Measurements from ENCODE around the gene FBXO34. TPM values are rescaled to one million over a fixed set of nuclear protein-coding genes. Genes with fewer than 3 reads are reported as not detected.

The FBXO34 gene
- total RNA-seq, 4 donors from 2014 or later = 28.8 to 44.4 (median 33.8) TPM

- 79% methylated on average over 3 of the region's 3 CpGs for WGBS
- H3K9me3 ChIP-seq = no peaks in the 10 kb centered on the region
- H3K27me3 ChIP-seq = no peaks in the 10 kb centered on the region
- DNase-seq (ENCODE audit: low spot score in 2 of 2) = no peak
- H3K36me3 ChIP-seq = no peaks in the 10 kb centered on the region
- TF ChIP-seq, protein P1, sequence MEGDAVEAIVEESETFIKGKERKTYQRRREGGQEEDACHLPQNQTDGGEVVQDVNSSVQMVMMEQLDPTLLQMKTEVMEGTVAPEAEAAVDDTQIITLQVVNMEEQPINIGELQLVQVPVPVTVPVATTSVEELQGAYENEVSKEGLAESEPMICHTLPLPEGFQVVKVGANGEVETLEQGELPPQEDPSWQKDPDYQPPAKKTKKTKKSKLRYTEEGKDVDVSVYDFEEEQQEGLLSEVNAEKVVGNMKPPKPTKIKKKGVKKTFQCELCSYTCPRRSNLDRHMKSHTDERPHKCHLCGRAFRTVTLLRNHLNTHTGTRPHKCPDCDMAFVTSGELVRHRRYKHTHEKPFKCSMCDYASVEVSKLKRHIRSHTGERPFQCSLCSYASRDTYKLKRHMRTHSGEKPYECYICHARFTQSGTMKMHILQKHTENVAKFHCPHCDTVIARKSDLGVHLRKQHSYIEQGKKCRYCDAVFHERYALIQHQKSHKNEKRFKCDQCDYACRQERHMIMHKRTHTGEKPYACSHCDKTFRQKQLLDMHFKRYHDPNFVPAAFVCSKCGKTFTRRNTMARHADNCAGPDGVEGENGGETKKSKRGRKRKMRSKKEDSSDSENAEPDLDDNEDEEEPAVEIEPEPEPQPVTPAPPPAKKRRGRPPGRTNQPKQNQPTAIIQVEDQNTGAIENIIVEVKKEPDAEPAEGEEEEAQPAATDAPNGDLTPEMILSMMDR (IDR thresholded peaks at IDR 0.05) = no peak
- TF ChIP-seq POLR2AphosphoS5 (IDR thresholded peaks at IDR 0.05) (no peak), EP300 (IDR thresholded peaks at IDR 0.05) (no peak), POLR2A (IDR thresholded peaks at IDR 0.05) (no peak)
- peaks cover 6% of the 10 kb centered on the region for H3K4me1 ChIP-seq
- H3K27ac ChIP-seq = no peak overlapping the region
- H3K4me3 ChIP-seq = no peak overlapping the region
Observed at GRCh38 chr14:55243386-55243785, 27.8 kb upstream of the FBXO34 start.

GRCh38 chr14:55243813-55244212 is 27.4 kb upstream of the FBXO34 start:
- no peaks in the 10 kb centered on the region for H3K27me3 ChIP-seq
- H3K36me3 ChIP-seq = no peaks in the 10 kb centered on the region
- no peak overlapping the region for H3K27ac ChIP-seq
- no peak for DNase-seq (ENCODE audit: low spot score in 2 of 2)
- WGBS = 87% methylated on average over 5 of the region's 5 CpGs
- H3K9me3 ChIP-seq = no peaks in the 10 kb centered on the region
- TF ChIP-seq, protein P1 (IDR thresholded peaks at IDR 0.05) = no peak
- TF ChIP-seq POLR2AphosphoS5 (IDR thresholded peaks at IDR 0.05) = no peak
- TF ChIP-seq POLR2A (IDR thresholded peaks at IDR 0.05) = no peak
- no peak for TF ChIP-seq EP300 (IDR thresholded peaks at IDR 0.05)
- peaks cover 6% of the 10 kb centered on the region for H3K4me1 ChIP-seq
- H3K4me3 ChIP-seq = no peak overlapping the region

DNA sequence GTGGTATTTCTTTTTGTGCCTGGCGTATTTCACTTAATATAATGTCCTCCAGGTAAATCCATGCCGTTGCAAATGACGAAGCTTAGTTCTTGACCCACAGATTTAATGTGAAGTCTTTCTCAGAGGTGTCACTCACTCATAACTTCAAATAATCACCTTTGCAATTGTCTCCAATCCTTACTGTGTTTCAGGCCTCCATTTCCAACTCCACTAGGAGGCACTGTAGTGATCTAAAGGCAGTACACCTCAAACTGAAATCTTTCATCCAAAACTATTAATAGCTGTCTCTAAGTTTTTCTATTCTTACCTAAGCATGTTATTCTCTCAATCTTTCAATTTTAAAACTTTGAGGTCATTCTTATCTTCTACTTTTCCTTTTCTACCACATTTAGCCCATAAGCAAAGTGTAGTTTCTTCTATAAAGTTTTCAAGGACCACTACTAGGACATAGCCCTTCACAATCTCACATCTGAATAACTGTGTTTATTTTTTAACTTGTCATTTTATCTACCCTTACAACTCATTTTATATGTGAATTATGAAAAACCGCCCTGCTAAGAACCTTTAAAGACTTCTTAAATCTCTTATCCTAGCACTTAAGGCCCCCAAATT is 25.5 kb upstream of the FBXO34 start:
- H3K4me1 ChIP-seq = peaks cover 6% of the 10 kb centered on the region
- WGBS = 80% methylated on average over 4 of the region's 4 CpGs
- H3K9me3 ChIP-seq = no peaks in the 10 kb centered on the region
- no peak for TF ChIP-seq POLR2AphosphoS5 (IDR thresholded peaks at IDR 0.05)
- TF ChIP-seq, protein P1 (IDR thresholded peaks at IDR 0.05) = peak in 1 of 2 donors; percentile 34
- H3K27ac ChIP-seq = no peak overlapping the region
- H3K4me3 ChIP-seq = no peak overlapping the region
- DNase-seq (ENCODE audit: low spot score in 2 of 2) = no peak
- H3K36me3 ChIP-seq = no peaks in the 10 kb centered on the region
- H3K27me3 ChIP-seq = no peaks in the 10 kb centered on the region

GRCh38 chr14:55248411-55248810 is 22.8 kb upstream of the FBXO34 start:
- TF ChIP-seq POLR2A (IDR thresholded peaks at IDR 0.05) (no peak), POLR2AphosphoS5 (IDR thresholded peaks at IDR 0.05) (no peak), EP300 (IDR thresholded peaks at IDR 0.05) (no peak)
- TF ChIP-seq, protein P1 (IDR thresholded peaks at IDR 0.05) = no peak
- no peaks in the 10 kb centered on the region for H3K36me3 ChIP-seq
- 97% methylated on average over 4 of the region's 4 CpGs for WGBS

GRCh38 chr14:55249423-55249822 is 21.8 kb upstream of the FBXO34 start:
- no peaks in the 10 kb centered on the region for H3K9me3 ChIP-seq
- 52% methylated on average over 2 of the region's 4 CpGs for WGBS
- H3K27me3 ChIP-seq = no peaks in the 10 kb centered on the region
- H3K27ac ChIP-seq = no peak overlapping the region
- no peaks in the 10 kb centered on the region for H3K36me3 ChIP-seq
- no peak overlapping the region for H3K4me3 ChIP-seq
- TF ChIP-seq, protein P1 (IDR thresholded peaks at IDR 0.05) = no peak
- TF ChIP-seq POLR2AphosphoS5 (IDR thresholded peaks at IDR 0.05) (no peak), POLR2A (IDR thresholded peaks at IDR 0.05) (no peak), EP300 (IDR thresholded peaks at IDR 0.05) (no peak)
- DNase-seq (ENCODE audit: low spot score in 2 of 2) = no peak
- no peaks in the 10 kb centered on the region for H3K4me1 ChIP-seq

More at GRCh38 chr14:55248411-55248810, 22.8 kb upstream of the FBXO34 start:
- no peak for DNase-seq (ENCODE audit: low spot score in 2 of 2)
- no peaks in the 10 kb centered on the region for H3K27me3 ChIP-seq
- H3K27ac ChIP-seq = no peak overlapping the region
- no peaks in the 10 kb centered on the region for H3K4me1 ChIP-seq
- no peaks in the 10 kb centered on the region for H3K9me3 ChIP-seq
- H3K4me3 ChIP-seq = no peak overlapping the region

Measured in suprapubic skin (tissue), 4 donors.